Measurements from ENCODE around the gene NLGN2.

The NLGN2 gene

GRCh38 chr17:7414837-7415236 lies 7.2 kb downstream of the NLGN2 start:
- no peak for DNase-seq (ENCODE audit: low read depth)

GRCh38 chr17:7415784-7416183 lies 8.1 kb downstream of the NLGN2 start:
- no peak for DNase-seq (ENCODE audit: low read depth)

- DNase-seq (ENCODE audit: low read depth): no peak
These were observed 8.7 kb downstream of the NLGN2 start for GRCh38 chr17:7416323-7416722.

- no peak for DNase-seq (ENCODE audit: low read depth)
These were observed 9.5 kb downstream of the NLGN2 start for GRCh38 chr17:7417056-7417655.

- no peak for DNase-seq (ENCODE audit: low read depth)
These were observed 11.0 kb downstream of the NLGN2 start for GRCh38 chr17:7418472-7419152.

GRCh38 chr17:7419819-7420610 lies 12.4 kb downstream of the NLGN2 start, which contains the start of gene SPEM1:
Gene SPEM1, plus strand, starts transcription at chr17:7420324. Its CDS starts 61 bp downstream, at chr17:7420385.
- DNase-seq (ENCODE audit: low read depth): no peak

- no peak for DNase-seq (ENCODE audit: low read depth)
These were observed 13.5 kb downstream of the NLGN2 start for GRCh38 chr17:7421186-7421585.

GRCh38 chr17:7423679-7424078 lies 16.0 kb downstream of the NLGN2 start:
- no peak for DNase-seq (ENCODE audit: low read depth)

GRCh38 chr17:7425316-7425715 lies 17.7 kb downstream of the NLGN2 start, which contains the start of gene SPEM2:
Gene SPEM2, plus strand, starts transcription at chr17:7425616. Its CDS starts 73 bp downstream, at chr17:7425689.
- DNase-seq (ENCODE audit: low read depth): no peak

GRCh38 chr17:7425756-7426155 lies 18.1 kb downstream of the NLGN2 start:
- DNase-seq (ENCODE audit: low read depth): no peak

- no peak for DNase-seq (ENCODE audit: low read depth)
These were observed 18.7 kb downstream of the NLGN2 start for GRCh38 chr17:7426203-7426863.

- DNase-seq (ENCODE audit: low read depth): no peak
These were observed 19.3 kb downstream of the NLGN2 start for GRCh38 chr17:7426896-7427489.

- DNase-seq (ENCODE audit: low read depth): no peak
These were observed 19.9 kb downstream of the NLGN2 start for GRCh38 chr17:7427549-7427948.

- no peak for DNase-seq (ENCODE audit: low read depth)
These were observed 20.9 kb downstream of the NLGN2 start, which contains the start of gene SPEM3 for GRCh38 chr17:7428557-7428956. Gene SPEM3, plus strand, starts transcription at chr17:7428857. Its CDS starts 46 bp downstream, at chr17:7428903.

- DNase-seq (ENCODE audit: low read depth): no peak
These were observed 22.1 kb downstream of the NLGN2 start for GRCh38 chr17:7429722-7430121.

- no peak for DNase-seq (ENCODE audit: low read depth)
These were observed 23.6 kb downstream of the NLGN2 start for GRCh38 chr17:7431231-7431630.

GRCh38 chr17:7432296-7432695 lies 24.7 kb downstream of the NLGN2 start:
- DNase-seq (ENCODE audit: low read depth): no peak

GRCh38 chr17:7435676-7436555 lies 28.3 kb downstream of the NLGN2 start:
- DNase-seq (ENCODE audit: low read depth): peak; percentile 35

- DNase-seq (ENCODE audit: low read depth): peak; percentile 72
These were observed 29.1 kb downstream of the NLGN2 start for GRCh38 chr17:7436556-7437368.

GRCh38 chr17:7437369-7437863 lies 29.8 kb downstream of the NLGN2 start:
- no peak for DNase-seq (ENCODE audit: low read depth)
